HepG2 (cell line): ENCODE results near the gene AMOT. TPM values are rescaled to one million over a fixed set of nuclear protein-coding genes. Genes with fewer than 3 reads are reported as not detected.

Experiments used
- ATAC-seq: fragments of 200-7000 bp; cut with Tn5 transposase; 3 replicates; pipeline ENCODE4 v1.9.1; 2020; ENCODE audit warnings: mild to moderate bottlenecking, moderate library complexity
- BruUV-seq: library from RNA; stranded (reverse); fragments of 400-500 nt; replicated peaks from 2 replicates; lab custom pipeline; 2021; lab: Mats Ljungman, UMichigan
- CTCF ChIA-PET: fragments of 300-600 bp; formaldehyde crosslinking; extraction: SDS; loops from one replicate; lab custom pipeline; 2021; ENCODE audit warnings: low total read pairs, inconsistent platforms, low intra/inter-chr PET ratio; lab: Yijun Ruan, JAX
- POLR2A ChIA-PET: fragments of 350-600 bp; sonication (Branson Sonifier 250); formaldehyde crosslinking; loops from one replicate; lab custom pipeline; 2020; ENCODE audit warnings: antibody characterized with exemption, inconsistent platforms; lab: Yijun Ruan, JAX
- DNase-seq: peaks from one replicate; pipeline ENCODE4 v3.0.0-alpha.2; 2015; ENCODE audit warnings: low spot score
- FAIRE-seq: peaks from 3 replicates; lab custom pipeline; 2011; peaks lifted over from hg19 to GRCh38; lab: Jason Lieb, UNC
- H2AFZ ChIP-seq: one replicate; pipeline ENCODE4 v1.6.1; 2011; ENCODE audit warnings: low read length, inconsistent platforms
- H3K27ac ChIP-seq: fragments of 300-600 bp; 3 replicates; pipeline ENCODE4 v1.8.0; 2011; ENCODE audit warnings: mixed run types, mild to moderate bottlenecking, mixed read lengths, low read length, inconsistent platforms; ENCODE audit not compliant: insufficient read depth; ENCODE audit errors: extremely low read length
- H3K27me3 ChIP-seq, 2 experiments: fragments of 200-600 bp in 1 of 2; 2 replicates in 1 of 2; 3 replicates in 1 of 2; pipeline versions ENCODE4 v1.6.0 to v1.8.0; 2011; ENCODE audit warnings: low read length in 2 of 2, mild to moderate bottlenecking in 2 of 2, moderate library complexity in 2 of 2, inconsistent platforms in 1 of 2; ENCODE audit not compliant: insufficient read depth in 2 of 2, control insufficient read depth in 1 of 2
- H3K36me3 ChIP-seq, 2 experiments: fragments of 200-600 bp in 1 of 2; replicated peaks in 1 of 2; 2 replicates in 1 of 2; 3 replicates in 1 of 2; pipeline versions ENCODE4 v1.5.1 to v1.8.0; 2011; ENCODE audit warnings: low read length in 2 of 2, inconsistent platforms in 1 of 2; ENCODE audit not compliant: insufficient read depth in 2 of 2, control insufficient read depth in 1 of 2
- H3K4me1 ChIP-seq: 2 replicates; pipeline ENCODE4 v1.5.1; 2012; ENCODE audit warnings: low read length, inconsistent platforms; ENCODE audit not compliant: insufficient read depth
- H3K4me2 ChIP-seq: 2 replicates; pipeline ENCODE4 v1.6.0; 2011; ENCODE audit warnings: low read depth, low read length, inconsistent platforms
- H3K4me3 ChIP-seq, 3 experiments: fragments of 200-600 bp in 1 of 3; sonication (generic), shearing (Covaris generic) in 1 of 3; replicated peaks in 1 of 3; 2 replicates each; pipeline ENCODE4 v1.5.1; 2011 to 2016; ENCODE audit warnings: low read length in 3 of 3, inconsistent platforms in 2 of 3, low read depth in 2 of 3, mild to moderate bottlenecking in 2 of 3, control low read depth in 1 of 3, mixed read lengths in 1 of 3; ENCODE audit not compliant: insufficient read depth in 1 of 3
- H3K79me2 ChIP-seq: one replicate; pipeline ENCODE4 v1.6.1; 2011; ENCODE audit warnings: low read length, inconsistent platforms; ENCODE audit not compliant: insufficient read depth
- H3K9ac ChIP-seq: 2 replicates; pipeline ENCODE4 v1.6.0; 2011; ENCODE audit warnings: mild to moderate bottlenecking, low read depth, low read length, inconsistent platforms; ENCODE audit not compliant: insufficient read depth
- H3K9me3 ChIP-seq: 2 replicates; pipeline ENCODE4 v1.5.1; 2012; ENCODE audit warnings: mild to moderate bottlenecking, low read length
- H4K20me1 ChIP-seq: 2 replicates; pipeline ENCODE4 v1.6.0; 2011; ENCODE audit warnings: inconsistent platforms, mild to moderate bottlenecking, low read length, moderate library complexity; ENCODE audit not compliant: insufficient read depth
- ATF1 ChIP-seq: IDR thresholded peaks from 2 replicates; pipeline ENCODE4 v1.6.1; 2016; ENCODE audit warnings: mild to moderate bottlenecking, control low read depth
- REL ChIP-seq: sonication (generic); formaldehyde crosslinking; conservative IDR thresholded peaks from 2 replicates; pipeline ENCODE4 v1.8.0; 2022; ENCODE audit warnings: mild to moderate bottlenecking, missing genetic modification reagents, moderate library complexity
- TCF7L2 ChIP-seq: IDR thresholded peaks from 2 replicates; pipeline ENCODE4 v1.6.1; 2011; ENCODE audit warnings: mild to moderate bottlenecking, low read depth, low read length, moderate library complexity
- TEAD2 ChIP-seq: sonication (generic); formaldehyde crosslinking; IDR thresholded peaks from 2 replicates; pipeline ENCODE4 v1.9.0; 2021; ENCODE audit warnings: missing genetic modification reagents
- TOPORS ChIP-seq: sonication (generic); formaldehyde crosslinking; IDR thresholded peaks from 2 replicates; pipeline ENCODE4 v1.8.0; 2023; ENCODE audit warnings: mild to moderate bottlenecking, missing genetic modification reagents
- ZNF383 ChIP-seq: sonication (generic); formaldehyde crosslinking; IDR thresholded peaks from 2 replicates; pipeline ENCODE4 v1.4.0; 2020; ENCODE audit warnings: missing genetic modification reagents, mild to moderate bottlenecking, borderline replicate concordance
- ZNF563 ChIP-seq: sonication (generic); formaldehyde crosslinking; IDR thresholded peaks from 2 replicates; pipeline ENCODE4 v1.8.0; 2022; ENCODE audit warnings: mild to moderate bottlenecking, moderate library complexity, missing genetic modification reagents
- WGBS: methylation state at CpG from one replicate; pipeline ENCODE4 v1.1.6; 2017; ENCODE audit warnings: low lambda C conversion rate; 5-methylcytosine and 5-hydroxymethylcytosine counted together
- in situ Hi-C: cut with HindIII; loops from 2 replicates; pipeline ENCODE4 v1.10.0; 2017; ENCODE audit warnings: low pct_unique_long_range_greater_than_20kb; ENCODE audit not compliant: extremely low pct_ligation_motif_present
- intact Hi-C: fragments of 100-400 bp; cut with micrococcal nuclease; formaldehyde crosslinking; loops from one replicate; pipeline ENCODE4 v1.10.0; 2022; ENCODE audit not compliant: unreplicated experiment
- polyA plus RNA-seq, 8 experiments: library from polyadenylated mRNA; depleted of rRNA in 3 of 8; stranded (reverse) in 7 of 8; unstranded in 1 of 8; fragments of >200 nt; fragmentation: Illumina TruSeq in 4 of 8; extraction: Trizol in 4 of 8; gene quantifications; 2 replicates each; pipeline versions ENCODE4 v1.2.1 to v1.2.3, GENCODE V29; 2011 to 2016; ENCODE audit warnings: low read depth in 4 of 8, missing spikeins in 1 of 8, mixed read lengths in 1 of 8; ENCODE audit not compliant: insufficient read depth in 1 of 8
- total RNA-seq, 5 experiments: library from RNA; depleted of rRNA; stranded (reverse); fragments of >200 nt; fragmentation: Illumina TruSeq; extraction: Trizol; gene quantifications; 2 replicates each; pipeline ENCODE4 v1.2.3, GENCODE V29; 2016; ENCODE audit warnings: low read depth in 1 of 5
- TF ChIP-seq, protein P1 (sequence below): IDR thresholded peaks from 2 replicates; pipeline ENCODE4 v1.6.1; 2016
- TF ChIP-seq, protein P2 (sequence below): sonication (generic); formaldehyde crosslinking; IDR thresholded peaks from 2 replicates; pipeline ENCODE4 v1.5.0; 2020; ENCODE audit warnings: missing genetic modification reagents, mild to moderate bottlenecking, borderline replicate concordance
- TF ChIP-seq, protein P3 (sequence below): sonication (generic); formaldehyde crosslinking; IDR thresholded peaks from 2 replicates; pipeline ENCODE4 v1.4.0; 2020; ENCODE audit warnings: missing genetic modification reagents
- TF ChIP-seq, protein P4 (sequence below): fragments of 450-650 bp; IDR thresholded peaks from 2 replicates; pipeline ENCODE4 v1.6.1; 2016

AMOT gene
- total and polyA plus RNA-seq, 2 of the 13 experiments (the other 11 are each of a cell fraction or from before 2014, with no cell fraction given): 0.13 to 0.91 TPM

DNA sequence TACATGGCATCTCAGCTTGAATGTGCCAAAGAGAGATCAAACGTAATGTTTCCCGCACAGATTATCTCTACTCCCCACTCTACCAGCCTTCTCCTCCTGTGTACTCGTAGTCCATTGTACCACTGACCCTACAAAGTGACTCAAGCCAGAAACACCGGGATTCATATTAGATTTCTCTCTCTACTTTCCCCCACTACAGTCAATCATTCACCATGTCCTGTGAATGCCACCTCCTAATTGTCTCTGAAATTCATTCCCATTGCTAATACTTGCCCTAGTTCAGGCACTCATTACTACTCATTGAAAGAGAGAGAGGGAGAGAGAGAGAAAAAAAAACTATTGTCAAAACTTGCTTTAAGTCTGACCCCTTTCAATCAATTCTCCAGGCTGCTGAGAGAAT lies 82.7 kb downstream of the AMOT start:
- POLR2A ChIA-PET: no interaction called here
- intact Hi-C loops: no loop called here
- BruUV-seq: no TSS peak

More for the DNA sequence above, 82.7 kb downstream of the AMOT start:
- 11% methylated on average over 4 of the region's 4 CpGs for WGBS
- in situ Hi-C loops: no loop called here
- H3K4me3 ChIP-seq: no peak overlapping the region
- TF ChIP-seq, protein P1, sequence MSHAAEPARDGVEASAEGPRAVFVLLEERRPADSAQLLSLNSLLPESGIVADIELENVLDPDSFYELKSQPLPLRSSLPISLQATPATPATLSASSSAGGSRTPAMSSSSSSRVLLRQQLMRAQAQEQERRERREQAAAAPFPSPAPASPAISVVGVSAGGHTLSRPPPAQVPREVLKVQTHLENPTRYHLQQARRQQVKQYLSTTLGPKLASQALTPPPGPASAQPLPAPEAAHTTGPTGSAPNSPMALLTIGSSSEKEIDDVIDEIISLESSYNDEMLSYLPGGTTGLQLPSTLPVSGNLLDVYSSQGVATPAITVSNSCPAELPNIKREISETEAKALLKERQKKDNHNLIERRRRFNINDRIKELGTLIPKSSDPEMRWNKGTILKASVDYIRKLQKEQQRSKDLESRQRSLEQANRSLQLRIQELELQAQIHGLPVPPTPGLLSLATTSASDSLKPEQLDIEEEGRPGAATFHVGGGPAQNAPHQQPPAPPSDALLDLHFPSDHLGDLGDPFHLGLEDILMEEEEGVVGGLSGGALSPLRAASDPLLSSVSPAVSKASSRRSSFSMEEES: no peak
- TF ChIP-seq REL (CRISPR knock-in tag): no peak
- TF ChIP-seq TCF7L2: no peak
- no peak for TF ChIP-seq TEAD2 (CRISPR knock-in tag)
- no peak for TF ChIP-seq ZNF563 (CRISPR knock-in tag)
- TF ChIP-seq ATF1 (CRISPR knock-in tag): no peak
- no peak for TF ChIP-seq TOPORS (CRISPR knock-in tag)
- TF ChIP-seq, protein P2, sequence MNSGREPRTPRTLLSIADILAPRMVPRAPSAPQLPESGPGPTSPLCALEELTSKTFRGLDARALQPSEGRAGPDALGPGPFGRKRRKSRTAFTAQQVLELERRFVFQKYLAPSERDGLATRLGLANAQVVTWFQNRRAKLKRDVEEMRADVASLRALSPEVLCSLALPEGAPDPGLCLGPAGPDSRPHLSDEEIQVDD (CRISPR knock-in tag): no peak
- TF ChIP-seq, protein P3, sequence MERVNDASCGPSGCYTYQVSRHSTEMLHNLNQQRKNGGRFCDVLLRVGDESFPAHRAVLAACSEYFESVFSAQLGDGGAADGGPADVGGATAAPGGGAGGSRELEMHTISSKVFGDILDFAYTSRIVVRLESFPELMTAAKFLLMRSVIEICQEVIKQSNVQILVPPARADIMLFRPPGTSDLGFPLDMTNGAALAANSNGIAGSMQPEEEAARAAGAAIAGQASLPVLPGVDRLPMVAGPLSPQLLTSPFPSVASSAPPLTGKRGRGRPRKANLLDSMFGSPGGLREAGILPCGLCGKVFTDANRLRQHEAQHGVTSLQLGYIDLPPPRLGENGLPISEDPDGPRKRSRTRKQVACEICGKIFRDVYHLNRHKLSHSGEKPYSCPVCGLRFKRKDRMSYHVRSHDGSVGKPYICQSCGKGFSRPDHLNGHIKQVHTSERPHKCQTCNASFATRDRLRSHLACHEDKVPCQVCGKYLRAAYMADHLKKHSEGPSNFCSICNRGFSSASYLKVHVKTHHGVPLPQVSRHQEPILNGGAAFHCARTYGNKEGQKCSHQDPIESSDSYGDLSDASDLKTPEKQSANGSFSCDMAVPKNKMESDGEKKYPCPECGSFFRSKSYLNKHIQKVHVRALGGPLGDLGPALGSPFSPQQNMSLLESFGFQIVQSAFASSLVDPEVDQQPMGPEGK (CRISPR knock-in tag): no peak
- TF ChIP-seq ZNF383: no peak
- TF ChIP-seq, protein P4, sequence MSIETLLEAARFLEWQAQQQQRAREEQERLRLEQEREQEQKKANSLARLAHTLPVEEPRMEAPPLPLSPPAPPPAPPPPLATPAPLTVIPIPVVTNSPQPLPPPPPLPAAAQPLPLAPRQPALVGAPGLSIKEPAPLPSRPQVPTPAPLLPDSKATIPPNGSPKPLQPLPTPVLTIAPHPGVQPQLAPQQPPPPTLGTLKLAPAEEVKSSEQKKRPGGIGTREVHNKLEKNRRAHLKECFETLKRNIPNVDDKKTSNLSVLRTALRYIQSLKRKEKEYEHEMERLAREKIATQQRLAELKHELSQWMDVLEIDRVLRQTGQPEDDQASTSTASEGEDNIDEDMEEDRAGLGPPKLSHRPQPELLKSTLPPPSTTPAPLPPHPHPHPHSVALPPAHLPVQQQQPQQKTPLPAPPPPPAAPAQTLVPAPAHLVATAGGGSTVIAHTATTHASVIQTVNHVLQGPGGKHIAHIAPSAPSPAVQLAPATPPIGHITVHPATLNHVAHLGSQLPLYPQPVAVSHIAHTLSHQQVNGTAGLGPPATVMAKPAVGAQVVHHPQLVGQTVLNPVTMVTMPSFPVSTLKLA: no peak
- H3K9ac ChIP-seq: no peak overlapping the region
- H3K4me2 ChIP-seq: no peak overlapping the region
- ATAC-seq (no peak), DNase-seq (no peak), FAIRE-seq (no peak)
- no peaks in the 10 kb centered on the region for H3K36me3 ChIP-seq
- H3K27ac ChIP-seq: no peak overlapping the region
- no peaks in the 10 kb centered on the region for H3K9me3 ChIP-seq
- no peak overlapping the region for H2AFZ ChIP-seq
- no peaks in the 10 kb centered on the region for H3K4me1 ChIP-seq
- CTCF ChIA-PET: no interaction called here
- H3K27me3 ChIP-seq: no peaks in the 10 kb centered on the region
- H4K20me1 ChIP-seq: no peaks in the 10 kb centered on the region
- no peaks in the 10 kb centered on the region for H3K79me2 ChIP-seq
